Left cardiac atrium (tissue), 4 donors: ENCODE measurements around the gene PANX2. TPM values are rescaled to one million over a fixed set of nuclear protein-coding genes. Genes with fewer than 3 reads are reported as not detected.
"Not testable (repeated sequence)": the region's sequence is repeated elsewhere in the genome, so short reads cannot be mapped to it uniquely, and the experiment has no call there.

Source experiments
- ATAC-seq, 2 donors: fragments of 200-7000 bp; cut with Tn5 transposase; one replicate each; pipeline ENCODE4 v1.9.1; 2020; ENCODE audit warnings: mild to moderate bottlenecking in 2 of 2, moderate library complexity in 2 of 2
- DNase-seq: peaks from one replicate; pipeline ENCODE4 v3.0.0-alpha.2; 2020
- intact Hi-C, 2 donors: fragments of 100-400 bp; cut with DNase I; formaldehyde crosslinking; loops; one replicate each; pipeline versions ENCODE4 v1.14.1 to v1.15.1; 2022 to 2023
- long read RNA-seq: library from polyadenylated mRNA; unstranded; transcript quantifications from one replicate; pipeline ENCODE4 v2.0.0, GENCODE V29; 2021
- total RNA-seq, 2 donors: library from RNA; stranded (reverse); fragmentation: NEBNext Ultra II Directional; extraction: Animal tissue kit (Norgen Biotek cat#: 25700); gene quantifications; one replicate each; pipeline ENCODE4 v1.2.1, GENCODE V29; 2021
- donor health status: DM: no; HTN: yes; CAD: no.
- donor health status: DM: no; HTN: yes; CAD: no; lungs with severe emphysema.
- donor health status: DM: yes; HTN: yes; CAD: no.
- donor health status: Dilated cardiomyopathy.

The PANX2 gene, protein sequence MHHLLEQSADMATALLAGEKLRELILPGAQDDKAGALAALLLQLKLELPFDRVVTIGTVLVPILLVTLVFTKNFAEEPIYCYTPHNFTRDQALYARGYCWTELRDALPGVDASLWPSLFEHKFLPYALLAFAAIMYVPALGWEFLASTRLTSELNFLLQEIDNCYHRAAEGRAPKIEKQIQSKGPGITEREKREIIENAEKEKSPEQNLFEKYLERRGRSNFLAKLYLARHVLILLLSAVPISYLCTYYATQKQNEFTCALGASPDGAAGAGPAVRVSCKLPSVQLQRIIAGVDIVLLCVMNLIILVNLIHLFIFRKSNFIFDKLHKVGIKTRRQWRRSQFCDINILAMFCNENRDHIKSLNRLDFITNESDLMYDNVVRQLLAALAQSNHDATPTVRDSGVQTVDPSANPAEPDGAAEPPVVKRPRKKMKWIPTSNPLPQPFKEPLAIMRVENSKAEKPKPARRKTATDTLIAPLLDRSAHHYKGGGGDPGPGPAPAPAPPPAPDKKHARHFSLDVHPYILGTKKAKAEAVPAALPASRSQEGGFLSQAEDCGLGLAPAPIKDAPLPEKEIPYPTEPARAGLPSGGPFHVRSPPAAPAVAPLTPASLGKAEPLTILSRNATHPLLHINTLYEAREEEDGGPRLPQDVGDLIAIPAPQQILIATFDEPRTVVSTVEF
- 1 to 10 TPM in 1 of 2 donors, under 1 TPM in 1; 0.89 to 1.1 TPM for total RNA-seq
- long read RNA-seq, partial matches to known transcripts: 1 of 1 reads
- long read RNA-seq, other reads (novel, unspliced or antisense): 0 of 1 reads

DNA sequence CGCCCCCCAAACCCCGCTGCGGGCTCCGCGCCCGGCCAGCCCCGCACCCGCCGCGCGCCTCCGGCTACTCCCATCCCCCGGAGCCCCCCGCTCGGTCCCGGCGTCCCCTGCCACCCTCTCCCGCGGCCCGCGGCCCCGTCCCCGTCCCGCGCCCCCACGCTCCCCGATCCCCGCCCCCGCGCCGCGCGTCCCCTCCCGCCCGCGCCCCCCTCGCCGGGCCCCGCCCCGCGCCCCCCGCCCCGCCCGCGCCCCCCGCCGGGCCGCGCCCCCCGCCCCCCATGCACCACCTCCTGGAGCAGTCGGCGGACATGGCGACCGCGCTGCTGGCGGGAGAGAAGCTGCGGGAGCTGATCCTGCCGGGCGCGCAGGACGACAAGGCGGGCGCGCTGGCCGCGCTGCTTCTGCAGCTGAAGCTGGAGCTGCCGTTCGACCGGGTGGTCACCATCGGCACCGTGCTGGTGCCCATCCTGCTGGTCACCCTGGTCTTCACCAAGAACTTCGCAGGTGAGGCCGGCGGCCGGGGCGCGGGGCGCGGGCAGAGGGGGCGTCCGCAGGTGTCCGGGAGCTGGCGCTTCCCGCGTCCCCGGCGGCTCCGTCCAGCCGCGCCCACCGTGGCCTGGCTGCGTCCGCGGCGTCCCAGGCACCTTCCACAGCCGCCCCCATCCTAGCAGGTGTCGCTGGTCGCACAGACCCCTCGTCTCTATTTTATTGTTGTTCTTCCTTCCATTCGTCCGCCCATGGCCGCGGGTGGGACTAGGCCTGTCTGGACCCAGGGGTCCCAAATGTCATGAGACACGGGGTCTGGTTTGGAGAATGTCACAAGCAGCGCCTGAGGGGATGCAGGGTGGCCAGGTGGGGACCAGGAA is at the start of gene PANX2:
Gene PANX2, plus strand, starts transcription at position 279 of the 866 bp plus-strand sequence. Its CDS starts 0 bp downstream, at position 279.
- no peak for DNase-seq
- intact Hi-C loops: no loop called here
- ATAC-seq: no peak

DNA sequence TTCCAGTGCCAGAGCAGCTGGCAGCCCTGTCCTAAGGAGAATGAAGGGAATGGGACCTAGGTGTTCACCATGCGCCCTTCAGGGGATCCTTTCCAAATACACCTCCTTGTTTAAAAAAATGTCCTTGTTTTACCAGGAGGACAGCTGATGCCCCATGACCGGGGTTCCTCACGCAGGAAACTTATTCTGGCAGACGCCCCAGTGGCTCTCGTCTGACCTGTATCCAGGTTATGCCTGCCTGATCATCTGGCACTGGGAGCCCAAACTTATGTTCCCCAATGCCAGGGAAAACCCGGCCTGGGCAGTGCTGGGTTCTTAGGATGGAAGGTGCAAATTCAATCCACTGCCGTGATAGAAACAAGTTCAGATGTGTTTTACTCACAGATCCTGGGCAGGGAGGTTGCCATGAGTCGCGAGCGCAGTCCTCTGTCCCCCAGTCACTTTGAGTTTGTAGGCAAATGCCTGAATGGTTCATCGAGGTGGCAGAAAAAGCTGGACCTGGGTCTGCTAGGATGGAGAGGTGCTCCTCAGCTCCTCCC is 49.3 kb upstream of the PANX2 start:
- ATAC-seq (no peak), DNase-seq (no peak)
- intact Hi-C loops: no loop called here

DNA sequence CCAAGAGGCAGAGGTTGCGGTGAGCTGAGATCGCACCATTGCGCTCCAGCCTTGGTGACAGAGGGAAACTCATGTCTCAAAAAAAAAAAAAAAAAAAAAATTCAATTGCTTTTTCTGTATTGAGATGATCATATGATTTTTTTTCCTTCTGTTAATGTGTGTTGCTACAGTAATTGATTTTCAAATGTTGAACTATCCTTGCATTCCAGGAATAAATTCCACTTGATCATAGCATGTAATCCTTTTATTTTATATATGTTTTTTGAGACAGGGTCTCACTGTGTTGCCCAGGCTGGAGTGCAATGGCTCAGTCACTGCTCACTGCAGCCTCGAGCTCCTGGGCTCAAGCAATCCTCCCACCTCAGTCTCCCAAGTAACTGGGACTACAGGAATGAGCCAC is 47.4 kb upstream of the PANX2 start:
- no peak for ATAC-seq
- no peak for DNase-seq
- intact Hi-C loops: no loop called here

DNA sequence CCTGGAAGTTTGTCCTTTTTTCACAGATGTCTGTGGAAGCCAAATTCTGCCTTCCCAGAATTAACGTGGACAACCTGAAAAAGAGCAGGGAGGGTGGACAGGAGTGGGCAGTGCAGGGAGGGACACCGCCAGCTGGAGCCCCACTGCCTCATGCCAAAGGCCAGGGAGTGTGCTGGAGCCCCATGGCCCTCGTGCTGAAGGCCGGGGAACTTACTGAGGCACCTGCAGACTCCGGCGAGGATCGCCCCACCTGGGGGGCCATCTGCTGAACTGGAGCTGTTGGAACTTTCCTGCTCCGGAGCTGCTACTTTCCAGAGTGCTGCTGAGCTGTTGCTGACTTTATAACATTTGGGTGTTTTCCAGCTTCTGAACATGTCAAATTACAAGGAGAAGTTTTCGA is 45.5 kb upstream of the PANX2 start:
- intact Hi-C loops: no loop called here
- DNase-seq (no peak), ATAC-seq (no peak)

DNA sequence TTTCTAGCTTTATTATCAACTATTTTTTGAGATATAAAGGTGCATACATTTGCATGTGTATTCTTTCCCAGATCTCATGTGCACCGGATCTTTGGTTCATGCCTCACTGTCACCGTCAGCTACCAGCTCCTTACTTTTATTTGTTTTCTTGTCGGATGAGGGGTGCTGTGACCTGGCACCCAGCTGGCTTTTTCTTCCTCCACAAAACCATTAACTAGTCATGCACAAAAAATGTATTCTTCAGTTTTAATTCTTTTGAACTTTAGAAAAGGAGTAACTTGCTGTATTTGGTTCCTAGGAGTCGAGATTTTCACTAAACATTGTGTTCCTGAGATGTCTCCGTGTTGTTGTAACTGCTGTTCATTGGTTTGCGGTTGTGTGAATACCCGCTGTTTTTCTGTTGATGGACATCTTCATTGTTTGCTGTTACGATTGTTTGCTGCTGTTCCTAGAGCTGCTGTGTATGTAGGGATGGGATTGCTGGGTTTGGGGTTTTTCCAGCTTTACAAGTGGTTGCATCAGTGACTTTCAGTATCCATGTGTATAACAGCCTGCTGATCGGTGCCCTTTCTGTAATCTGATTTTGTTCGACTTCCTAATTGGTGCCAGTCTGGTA is 41.3 kb upstream of the PANX2 start:
- DNase-seq (no peak), ATAC-seq (no peak)
- intact Hi-C loops: no loop called here

DNA sequence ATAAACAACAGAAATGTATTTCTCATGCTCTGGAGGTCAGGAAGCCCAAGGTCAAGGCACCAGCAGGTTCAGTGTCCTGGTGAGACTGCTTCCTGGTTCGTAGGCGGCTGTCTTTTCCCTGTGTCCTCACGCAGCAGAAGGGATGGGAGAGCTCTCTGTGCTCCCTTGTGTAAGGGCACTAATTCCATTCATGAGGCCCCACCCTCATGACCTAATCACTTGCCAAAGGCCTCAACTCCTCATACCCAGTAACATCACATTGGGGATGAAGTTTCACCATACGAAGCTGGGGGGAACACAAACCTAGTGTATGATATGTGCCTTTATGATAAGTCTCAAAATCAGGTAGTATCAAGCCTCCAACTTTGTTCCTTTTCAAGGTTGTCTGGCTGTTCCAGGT is 38.6 kb upstream of the PANX2 start:
- DNase-seq (no peak), ATAC-seq (no peak)
- intact Hi-C loops: no loop called here

DNA sequence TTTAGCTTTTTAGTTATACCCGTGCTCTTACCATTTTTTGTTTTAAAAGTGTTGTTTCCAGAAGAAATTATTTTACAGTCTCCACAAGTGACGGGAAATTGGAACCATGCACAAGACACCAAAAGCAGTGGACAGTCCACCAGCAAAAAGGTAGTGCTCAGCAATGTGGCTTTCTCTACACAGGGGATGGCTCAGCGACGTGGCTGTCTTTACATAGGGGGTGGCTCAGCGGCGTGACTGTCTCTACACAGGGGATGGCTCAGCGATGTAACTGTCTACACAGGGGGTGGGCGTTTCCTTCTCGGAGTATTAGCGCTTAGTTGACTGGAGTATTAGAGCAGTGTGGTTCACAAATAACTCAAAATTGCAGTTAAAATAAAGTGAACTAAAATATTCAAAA is 36.0 kb upstream of the PANX2 start:
- DNase-seq: no peak
- no peak for ATAC-seq
- intact Hi-C loops: no loop called here

DNA sequence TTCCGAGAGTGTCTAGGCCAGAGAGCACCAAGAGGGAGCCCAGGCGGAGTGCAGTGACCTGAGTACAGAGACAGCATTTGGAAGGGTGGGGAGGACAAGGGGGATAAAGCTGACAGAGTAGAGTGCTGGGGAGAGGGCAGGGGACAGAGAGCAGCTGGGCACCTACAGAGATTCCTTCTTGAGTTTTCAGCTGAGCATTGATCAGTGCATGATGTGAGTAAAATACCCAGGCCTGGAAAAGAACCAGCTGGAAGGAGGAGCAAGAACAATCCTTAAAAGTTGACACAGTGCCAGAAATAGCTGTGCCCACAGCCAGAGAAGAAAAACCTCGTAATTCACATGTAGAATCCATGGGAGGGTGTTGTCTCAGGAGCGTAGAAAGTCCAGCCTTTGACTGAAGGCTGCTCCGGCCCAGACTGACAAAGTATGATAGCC is 33.9 kb upstream of the PANX2 start:
- intact Hi-C loops: no loop called here
- ATAC-seq (peak; percentile 24 to 44), DNase-seq (no peak)

DNA sequence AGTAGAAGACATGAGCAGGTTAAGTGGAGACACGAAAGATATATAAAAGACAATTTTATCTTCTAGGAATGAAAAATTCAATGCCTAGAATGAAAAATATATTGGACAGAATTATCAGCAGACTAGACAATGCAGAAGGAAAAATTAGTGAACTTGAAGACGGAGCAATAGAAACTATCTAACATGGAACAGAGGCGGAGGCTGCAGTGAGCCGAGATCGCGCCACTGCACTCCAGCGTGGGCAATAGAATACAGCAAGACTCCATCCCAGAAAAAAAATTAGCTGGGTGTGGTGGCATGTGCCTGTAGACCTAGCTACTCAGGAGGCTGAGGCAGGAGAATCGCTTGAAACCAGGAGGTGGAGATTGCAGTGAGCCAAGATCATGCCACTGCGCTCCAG is 33.3 kb upstream of the PANX2 start:
- DNase-seq, intact Hi-C loops, ATAC-seq: not testable (repeated sequence)

DNA sequence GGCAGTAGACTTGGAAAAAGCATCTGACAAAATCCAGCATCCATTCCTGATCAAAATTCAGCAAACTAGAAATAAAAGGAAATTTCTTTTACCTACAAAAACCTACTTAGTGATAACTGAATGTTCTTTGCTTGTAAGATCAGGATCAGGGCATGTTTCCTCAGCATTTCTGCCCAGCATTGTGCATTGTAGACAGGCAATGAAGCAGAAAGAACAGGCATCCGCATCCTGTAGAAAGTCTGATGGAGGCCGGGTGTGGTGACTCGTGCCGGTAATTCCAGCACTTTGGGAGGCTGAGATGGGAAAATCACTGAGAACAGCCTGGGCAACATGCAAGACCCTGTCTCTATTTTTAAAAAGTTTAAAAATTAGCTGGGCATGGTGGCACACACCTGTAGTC is 32.5 kb upstream of the PANX2 start:
- intact Hi-C loops: no loop called here
- ATAC-seq (no peak), DNase-seq (no peak)

DNA sequence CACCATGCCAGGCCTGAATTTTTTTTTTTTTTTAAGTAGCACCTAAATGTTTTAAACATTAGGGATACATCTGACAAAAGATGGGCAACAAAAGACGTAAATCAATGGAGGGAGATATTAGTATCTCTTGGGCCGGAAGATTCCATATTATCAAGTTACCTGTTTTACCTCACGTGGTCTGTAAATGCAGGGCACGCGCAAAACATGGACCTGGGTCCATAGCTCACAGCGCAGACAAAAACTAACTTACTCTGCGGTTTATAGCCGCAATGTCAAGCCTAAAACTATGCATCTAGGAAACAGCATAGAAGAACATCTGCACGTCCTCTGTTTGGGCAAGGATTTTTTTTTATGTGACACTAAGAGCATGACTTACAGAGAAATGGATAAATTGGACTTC is 31.5 kb upstream of the PANX2 start:
- intact Hi-C loops: no loop called here
- DNase-seq (no peak), ATAC-seq (no peak)

DNA sequence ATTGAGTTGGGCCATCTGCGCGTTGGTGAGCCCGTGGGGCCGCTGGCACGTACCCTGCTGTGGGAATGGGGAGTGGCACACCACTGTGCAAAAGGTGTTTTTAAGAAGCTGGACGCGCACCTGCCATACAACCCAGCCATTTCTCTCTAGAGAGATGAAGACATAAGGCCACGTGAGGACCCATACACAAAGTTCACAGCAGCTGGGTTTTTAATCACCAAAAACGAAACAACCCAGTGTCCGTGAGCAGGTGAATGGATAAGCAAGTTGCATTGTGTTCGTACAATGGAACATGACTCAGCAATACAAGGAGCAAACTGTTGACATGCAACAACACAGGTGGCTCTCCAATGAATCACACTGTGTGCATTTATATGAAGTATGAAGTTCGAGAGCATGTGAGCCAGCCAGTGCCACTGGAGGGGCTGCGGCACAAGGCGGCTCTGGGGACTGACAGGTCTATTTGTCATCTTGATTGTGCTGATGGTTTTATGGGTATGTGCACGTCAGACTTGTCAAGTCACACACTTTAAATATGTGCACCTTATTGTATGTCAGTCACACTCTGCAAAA is 30.6 kb upstream of the PANX2 start:
- DNase-seq (no peak), ATAC-seq (no peak)
- intact Hi-C loops: no loop called here

DNA sequence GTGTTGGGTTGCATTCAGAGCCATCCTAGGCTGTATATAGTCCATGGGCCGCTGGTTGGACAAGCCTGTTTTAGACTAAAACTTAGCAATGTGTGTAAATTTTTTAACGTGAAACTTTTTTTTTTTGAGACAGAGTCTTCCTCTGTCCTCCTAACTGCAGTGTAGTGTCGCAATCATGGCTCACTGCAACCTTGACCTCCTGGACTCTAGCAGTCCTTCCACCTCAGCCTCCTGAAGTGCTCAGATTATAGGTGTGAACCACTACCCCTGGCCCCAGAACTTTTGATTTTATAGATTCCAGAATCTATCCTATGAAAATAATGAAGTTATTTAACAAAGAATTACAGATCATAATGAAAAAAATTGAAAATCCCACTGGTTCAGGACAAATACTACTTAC is 29.9 kb upstream of the PANX2 start:
- intact Hi-C loops: no loop called here
- ATAC-seq (no peak), DNase-seq (no peak)

DNA sequence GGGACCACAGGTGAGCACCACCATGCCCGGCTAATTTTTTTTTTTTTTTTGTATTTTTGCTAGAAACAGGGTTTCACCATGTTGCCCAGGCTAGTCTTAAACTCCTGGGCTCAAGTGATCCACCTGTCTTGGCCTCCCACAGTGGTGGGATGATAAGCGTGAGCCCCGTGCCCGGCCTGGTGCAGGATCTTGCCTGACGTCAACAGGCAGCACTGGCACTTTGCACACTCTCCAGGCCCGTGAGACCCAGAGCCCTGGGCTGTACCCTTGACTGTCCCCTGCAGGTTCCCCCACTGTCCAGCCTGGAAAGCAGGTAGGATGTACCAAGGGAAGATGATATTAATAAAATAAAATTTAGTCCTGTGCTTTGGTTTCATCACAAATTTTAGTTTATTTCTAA is 29.1 kb upstream of the PANX2 start:
- no peak for ATAC-seq
- intact Hi-C loops: no loop called here
- no peak for DNase-seq

DNA sequence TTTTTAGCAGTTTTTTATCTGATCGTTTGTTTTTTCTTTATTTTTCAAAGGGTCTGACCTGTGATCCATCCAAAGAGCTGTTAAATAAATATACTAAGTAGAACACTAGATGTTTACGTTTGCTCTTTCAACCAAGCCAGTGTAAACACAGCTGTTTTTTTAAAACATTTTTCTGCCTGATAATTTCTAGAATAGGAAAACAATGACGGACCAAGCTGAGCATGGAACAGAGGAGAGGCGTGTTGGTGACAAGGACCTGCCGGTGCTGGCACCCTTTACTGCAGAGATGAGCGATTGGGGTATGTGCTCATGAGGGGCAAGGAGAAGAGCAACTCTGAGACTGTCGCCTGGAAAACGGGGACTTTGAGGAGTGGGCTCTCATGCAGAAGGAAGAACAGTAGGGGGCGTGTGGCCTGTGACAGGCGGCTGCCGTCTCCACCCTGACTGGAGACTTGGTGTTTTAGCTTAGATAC is 28.6 kb upstream of the PANX2 start:
- intact Hi-C loops: no loop called here
- DNase-seq (no peak), ATAC-seq (no peak)

DNA sequence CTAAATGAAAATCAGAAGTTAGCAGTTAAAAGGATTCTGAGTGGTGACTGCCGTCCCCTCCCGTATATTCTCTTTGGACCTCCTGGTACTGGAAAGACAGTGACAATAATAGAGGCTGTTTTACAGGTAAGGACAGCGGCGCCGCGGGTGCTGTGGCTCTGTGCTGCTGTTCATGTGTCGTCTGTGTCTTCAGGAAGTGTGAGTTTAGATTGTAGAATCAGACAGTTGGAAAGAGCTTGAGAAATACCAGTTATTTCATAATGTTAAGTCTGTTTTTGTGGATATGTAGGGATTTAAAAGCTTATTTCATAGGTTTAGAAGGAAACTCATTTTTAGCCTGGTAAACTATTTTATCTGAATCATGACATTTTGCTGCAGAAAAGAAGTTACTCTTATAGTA is 27.4 kb upstream of the PANX2 start:
- ATAC-seq (no peak), DNase-seq (no peak)
- intact Hi-C loops: no loop called here

DNA sequence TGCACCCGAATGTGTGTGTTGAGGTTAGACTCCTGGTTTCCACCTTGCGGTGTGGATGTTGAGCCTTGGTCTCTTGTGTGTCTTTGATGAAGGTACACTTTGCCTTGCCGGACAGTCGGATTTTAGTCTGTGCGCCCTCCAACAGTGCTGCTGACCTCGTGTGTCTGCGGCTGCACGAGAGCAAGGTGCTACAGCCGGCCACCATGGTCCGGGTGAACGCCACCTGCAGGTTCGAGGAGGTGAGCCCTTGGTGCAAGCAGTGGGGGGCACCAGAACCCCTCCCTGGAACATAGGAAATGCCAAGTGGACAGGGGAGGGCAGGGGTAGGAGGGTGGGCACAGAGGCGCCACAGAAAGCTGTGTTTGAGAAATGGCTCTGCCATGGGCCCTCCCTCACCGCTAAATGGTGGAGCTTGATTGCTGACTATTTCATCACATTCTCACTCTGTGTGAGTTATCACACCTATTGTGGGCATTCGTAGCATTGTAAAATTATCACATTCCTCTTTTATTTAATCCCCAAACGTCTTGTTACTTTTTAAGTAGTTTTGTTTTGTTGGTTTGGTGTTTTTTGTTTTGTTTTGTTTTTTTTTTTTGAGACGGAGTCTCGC is 26.4 kb upstream of the PANX2 start:
- intact Hi-C loops: no loop called here
- ATAC-seq (no peak), DNase-seq (no peak)
